ENCODE results near the gene ENKUR. TPM values are rescaled to one million over a fixed set of nuclear protein-coding genes. Genes with fewer than 3 reads are reported as not detected.

The ENKUR gene
- total RNA-seq, 3 donors from 2014 or later (not counting 1 experiment from before 2014, with no cell fraction given): 0.48 to 3.0 (median 0.73) TPM

DNA sequence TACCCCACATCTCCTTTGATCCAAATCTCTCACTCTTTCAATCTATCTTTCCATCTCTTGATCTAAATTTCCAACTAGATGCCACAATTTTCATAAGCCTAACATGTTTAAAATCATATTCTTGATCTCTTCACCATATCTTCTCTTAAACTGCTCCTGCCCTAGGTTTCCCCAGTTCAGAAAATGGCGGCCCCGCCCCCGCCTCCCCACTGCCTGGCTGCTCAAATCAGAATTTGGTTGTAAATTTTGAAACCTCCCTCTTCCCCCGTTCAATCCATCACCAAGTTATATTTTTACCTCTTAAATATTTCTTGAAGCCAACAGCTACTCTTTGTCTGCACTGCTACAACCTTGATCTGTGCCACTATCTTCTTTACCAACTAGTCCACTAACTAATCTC is 36.3 kb downstream of the ENKUR start:
- DNase-seq: no peak
- H3K4me1 Mint-ChIP-seq: no peaks in the 10 kb centered on the region
- no peaks in the 10 kb centered on the region for H3K9me3 Mint-ChIP-seq
- H3K4me3 Mint-ChIP-seq: no peak overlapping the region
- no peak overlapping the region for H3K27ac ChIP-seq (ENCODE audit: low read length)
- no peaks in the 10 kb centered on the region for H3K36me3 ChIP-seq (ENCODE audit: control insufficient read depth, insufficient read depth, low read length)
- no peaks in the 10 kb centered on the region for H3K4me1 ChIP-seq (ENCODE audit: control insufficient read depth, insufficient read depth, low read length)
- H3K36me3 Mint-ChIP-seq: no peaks in the 10 kb centered on the region
- WGBS (ENCODE audit: insufficient coverage): 97% methylated on average over 4 of the region's 4 CpGs
- H3K9me3 ChIP-seq (ENCODE audit: control insufficient read depth, insufficient read depth, low read length): no peaks in the 10 kb centered on the region
- H3K27me3 ChIP-seq (ENCODE audit: control insufficient read depth, insufficient read depth, low read length): no peaks in the 10 kb centered on the region
- H3K27ac Mint-ChIP-seq: no peak overlapping the region
- H3K27me3 Mint-ChIP-seq (ENCODE audit: low read depth in 2 of 2): peaks cover 0 to 3% of the 10 kb centered on the region in 2 donors
- ATAC-seq: no peak
- intact Hi-C loops (cut with micrococcal nuclease): no loop called here
- TF ChIP-seq, protein P1, sequence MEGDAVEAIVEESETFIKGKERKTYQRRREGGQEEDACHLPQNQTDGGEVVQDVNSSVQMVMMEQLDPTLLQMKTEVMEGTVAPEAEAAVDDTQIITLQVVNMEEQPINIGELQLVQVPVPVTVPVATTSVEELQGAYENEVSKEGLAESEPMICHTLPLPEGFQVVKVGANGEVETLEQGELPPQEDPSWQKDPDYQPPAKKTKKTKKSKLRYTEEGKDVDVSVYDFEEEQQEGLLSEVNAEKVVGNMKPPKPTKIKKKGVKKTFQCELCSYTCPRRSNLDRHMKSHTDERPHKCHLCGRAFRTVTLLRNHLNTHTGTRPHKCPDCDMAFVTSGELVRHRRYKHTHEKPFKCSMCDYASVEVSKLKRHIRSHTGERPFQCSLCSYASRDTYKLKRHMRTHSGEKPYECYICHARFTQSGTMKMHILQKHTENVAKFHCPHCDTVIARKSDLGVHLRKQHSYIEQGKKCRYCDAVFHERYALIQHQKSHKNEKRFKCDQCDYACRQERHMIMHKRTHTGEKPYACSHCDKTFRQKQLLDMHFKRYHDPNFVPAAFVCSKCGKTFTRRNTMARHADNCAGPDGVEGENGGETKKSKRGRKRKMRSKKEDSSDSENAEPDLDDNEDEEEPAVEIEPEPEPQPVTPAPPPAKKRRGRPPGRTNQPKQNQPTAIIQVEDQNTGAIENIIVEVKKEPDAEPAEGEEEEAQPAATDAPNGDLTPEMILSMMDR (IDR thresholded peaks at IDR 0.05): no peak
- no peak overlapping the region for H3K4me3 ChIP-seq (ENCODE audit: low read length)

DNA sequence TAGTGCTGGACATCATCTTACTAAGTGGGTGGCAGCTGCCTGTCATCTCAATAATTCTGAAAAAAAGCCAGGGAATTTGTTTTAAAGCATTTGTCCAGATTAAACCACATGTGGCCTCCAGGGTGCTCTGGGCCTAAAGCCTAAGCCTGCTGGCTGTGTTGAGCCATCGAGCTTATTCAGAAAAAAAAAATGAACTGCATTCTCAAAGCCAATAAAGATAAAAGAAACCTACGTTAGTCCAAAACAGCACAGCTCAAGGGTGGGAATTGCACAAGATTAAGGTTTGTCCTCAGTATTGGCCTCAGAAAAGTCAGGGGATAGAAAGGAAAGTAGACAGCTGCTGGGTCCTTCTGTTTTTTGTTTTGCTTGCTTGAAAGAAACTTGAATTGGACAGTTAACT is 41.0 kb downstream of the ENKUR start:
- Mint-ChIP-seq H3K36me3 (no peaks in the 10 kb centered on the region), H3K9me3 (no peaks in the 10 kb centered on the region), H3K4me1 (no peaks in the 10 kb centered on the region), H3K27ac (no peak overlapping the region), H3K4me3 (no peak overlapping the region), H3K27me3 (ENCODE audit: low read depth in 2 of 2) (no peaks in the 10 kb centered on the region)
- H3K4me1 ChIP-seq (ENCODE audit: control insufficient read depth, insufficient read depth, low read length): no peaks in the 10 kb centered on the region
- H3K27ac ChIP-seq (ENCODE audit: low read length): no peak overlapping the region
- no peak for ATAC-seq
- no peak overlapping the region for H3K4me3 ChIP-seq (ENCODE audit: low read length)
- DNase-seq: no peak
- 88% methylated on average over 2 of the region's 2 CpGs for WGBS (ENCODE audit: insufficient coverage)
- H3K36me3 ChIP-seq (ENCODE audit: control insufficient read depth, insufficient read depth, low read length): no peaks in the 10 kb centered on the region
- no peaks in the 10 kb centered on the region for H3K27me3 ChIP-seq (ENCODE audit: control insufficient read depth, insufficient read depth, low read length)
- H3K9me3 ChIP-seq (ENCODE audit: control insufficient read depth, insufficient read depth, low read length): no peaks in the 10 kb centered on the region
- TF ChIP-seq, protein P1 (IDR thresholded peaks at IDR 0.05): no peak
- intact Hi-C loops (cut with micrococcal nuclease): no loop called here

- no peaks in the 10 kb centered on the region for H3K27me3 Mint-ChIP-seq (ENCODE audit: low read depth in 2 of 2)
- WGBS (ENCODE audit: insufficient coverage): 83% methylated on average over 5 of the region's 5 CpGs
- intact Hi-C loops (cut with micrococcal nuclease): no loop called here
- no peak for ATAC-seq
- Histone ChIP-seq H3K4me1 (ENCODE audit: control insufficient read depth, insufficient read depth, low read length) (no peaks in the 10 kb centered on the region), H3K9me3 (ENCODE audit: control insufficient read depth, insufficient read depth, low read length) (no peaks in the 10 kb centered on the region), H3K36me3 (ENCODE audit: control insufficient read depth, insufficient read depth, low read length) (no peaks in the 10 kb centered on the region), H3K27ac (ENCODE audit: low read length) (no peak overlapping the region), H3K27me3 (ENCODE audit: control insufficient read depth, insufficient read depth, low read length) (no peaks in the 10 kb centered on the region), H3K4me3 (ENCODE audit: low read length) (no peak overlapping the region)
- no peaks in the 10 kb centered on the region for H3K9me3 Mint-ChIP-seq
- H3K4me3 Mint-ChIP-seq: no peak overlapping the region
- no peaks in the 10 kb centered on the region for H3K36me3 Mint-ChIP-seq
- no peak for DNase-seq
- H3K27ac Mint-ChIP-seq: no peak overlapping the region
- H3K4me1 Mint-ChIP-seq: no peaks in the 10 kb centered on the region
- TF ChIP-seq, protein P1 (IDR thresholded peaks at IDR 0.05): no peak
Measured at GRCh38 chr10:24973163-24973562, 42.8 kb downstream of the ENKUR start.

DNA sequence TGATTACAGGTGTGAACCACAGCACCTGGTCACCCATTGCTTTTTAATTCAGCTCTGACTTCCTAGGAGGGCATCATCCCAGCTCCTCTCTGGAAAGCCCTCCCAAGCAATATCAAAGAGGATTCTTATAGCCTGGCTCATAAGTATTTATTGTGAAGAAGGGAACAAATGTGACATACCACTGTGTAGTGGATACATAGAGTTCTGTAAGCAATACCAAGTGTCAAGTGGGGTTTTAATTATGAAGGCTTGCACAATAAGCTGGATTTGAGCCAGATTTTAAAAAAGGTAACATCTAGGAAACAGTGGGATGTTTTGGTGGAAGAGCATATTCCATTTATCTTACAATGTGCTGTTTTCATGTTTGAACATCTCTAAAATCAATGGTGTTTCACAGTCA is 44.6 kb downstream of the ENKUR start:
- Mint-ChIP-seq H3K27me3 (ENCODE audit: low read depth in 2 of 2) (no peaks in the 10 kb centered on the region), H3K27ac (no peak overlapping the region), H3K9me3 (no peaks in the 10 kb centered on the region), H3K4me1 (no peaks in the 10 kb centered on the region), H3K4me3 (no peak overlapping the region), H3K36me3 (no peaks in the 10 kb centered on the region)
- Histone ChIP-seq H3K4me3 (ENCODE audit: low read length) (no peak overlapping the region), H3K4me1 (ENCODE audit: control insufficient read depth, insufficient read depth, low read length) (no peaks in the 10 kb centered on the region), H3K27ac (ENCODE audit: low read length) (no peak overlapping the region), H3K27me3 (ENCODE audit: control insufficient read depth, insufficient read depth, low read length) (no peaks in the 10 kb centered on the region), H3K9me3 (ENCODE audit: control insufficient read depth, insufficient read depth, low read length) (no peaks in the 10 kb centered on the region), H3K36me3 (ENCODE audit: control insufficient read depth, insufficient read depth, low read length) (no peaks in the 10 kb centered on the region)
- intact Hi-C loops (cut with micrococcal nuclease): no loop called here
- DNase-seq (no peak), ATAC-seq (no peak)
- TF ChIP-seq, protein P1 (IDR thresholded peaks at IDR 0.05): no peak
